ENCODE data around the gene ZNF443. TPM values are rescaled to one million over a fixed set of nuclear protein-coding genes. Genes with fewer than 3 reads are reported as not detected.
"Not testable (repeated sequence)": the region's sequence is repeated elsewhere in the genome, so short reads cannot be mapped to it uniquely, and the experiment has no call there.

The ZNF443 gene
- total RNA-seq, 1 donor: 2.5 TPM

DNA sequence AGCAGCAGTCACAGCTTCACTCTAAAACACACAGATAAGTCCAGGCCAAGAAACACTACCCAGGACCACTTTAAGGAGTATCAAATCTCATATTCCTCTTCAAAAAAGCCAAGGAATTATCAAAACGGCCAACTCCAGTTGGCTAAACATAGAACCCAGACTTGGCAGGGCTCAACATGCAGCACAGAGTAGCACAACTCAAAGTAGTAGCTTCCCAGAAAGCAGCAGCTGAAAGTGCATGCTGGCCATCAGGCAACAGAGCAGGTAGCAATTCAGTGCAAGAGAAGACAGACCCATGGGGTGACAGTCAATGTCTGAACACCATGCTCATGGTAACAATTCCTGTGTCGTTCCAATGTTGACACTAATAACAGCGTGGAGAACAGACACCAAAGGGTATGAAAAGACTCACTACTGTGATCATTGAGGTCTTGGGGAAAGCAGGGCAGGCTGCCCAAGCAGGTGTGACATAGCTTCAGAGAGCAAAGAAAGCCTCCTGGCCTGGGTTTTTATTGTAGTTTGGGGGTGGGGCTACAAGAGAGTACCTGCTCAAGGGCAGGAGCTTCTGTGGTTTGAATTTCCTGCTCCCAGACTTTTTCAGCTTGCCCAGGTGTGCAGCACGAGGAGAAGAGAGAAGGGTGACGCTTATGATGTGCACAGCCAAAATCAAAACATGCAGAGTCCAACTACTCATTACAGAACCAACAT, 37.6 kb upstream of the ZNF443 start:
- H3K79me2 ChIP-seq (ENCODE audit: insufficient read depth, low read length): peaks cover 20% of the 10 kb centered on the region
- no peaks in the 10 kb centered on the region for H3K36me3 ChIP-seq (ENCODE audit: insufficient read depth, low read length)

DNA sequence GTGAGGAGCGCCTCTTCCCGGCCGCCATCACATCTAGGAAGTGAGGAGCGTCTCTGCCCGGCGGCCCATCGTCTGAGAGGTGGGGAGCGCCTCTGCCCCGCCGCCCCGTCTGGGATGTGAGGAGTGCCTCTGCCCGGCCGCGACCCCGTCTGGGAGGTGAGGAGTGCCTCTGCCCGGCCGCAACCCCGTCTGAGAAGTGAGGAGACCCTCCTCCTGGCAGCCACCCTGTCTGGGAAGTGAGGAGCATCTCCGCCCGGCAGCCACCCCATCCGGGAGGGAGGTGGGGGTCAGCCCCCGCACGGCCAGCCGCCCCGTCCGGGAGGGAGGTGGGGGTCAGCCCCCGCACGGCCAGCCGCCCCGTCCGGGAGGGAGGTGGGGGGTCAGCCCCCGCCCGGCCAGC, 26.8 kb upstream of the ZNF443 start:
- H3K9me3 ChIP-seq (ENCODE audit: low read depth, low read length): peaks cover 26% of the 10 kb centered on the region
- not testable (repeated sequence) for H3K27me3 ChIP-seq (ENCODE audit: insufficient read depth, low read length)

More for the DNA sequence above, 37.6 kb upstream of the ZNF443 start:
- DNase-seq (ENCODE audit: insufficient read length, low spot score, missing footprints): no peak
- no peaks in the 10 kb centered on the region for H3K9me3 ChIP-seq (ENCODE audit: low read depth, low read length)
- H4K20me1 ChIP-seq (ENCODE audit: insufficient read depth, low read length): peaks cover 3% of the 10 kb centered on the region
- no peak overlapping the region for H3K4me3 ChIP-seq (ENCODE audit: insufficient read depth, low read length)
- TF ChIP-seq, protein P1, sequence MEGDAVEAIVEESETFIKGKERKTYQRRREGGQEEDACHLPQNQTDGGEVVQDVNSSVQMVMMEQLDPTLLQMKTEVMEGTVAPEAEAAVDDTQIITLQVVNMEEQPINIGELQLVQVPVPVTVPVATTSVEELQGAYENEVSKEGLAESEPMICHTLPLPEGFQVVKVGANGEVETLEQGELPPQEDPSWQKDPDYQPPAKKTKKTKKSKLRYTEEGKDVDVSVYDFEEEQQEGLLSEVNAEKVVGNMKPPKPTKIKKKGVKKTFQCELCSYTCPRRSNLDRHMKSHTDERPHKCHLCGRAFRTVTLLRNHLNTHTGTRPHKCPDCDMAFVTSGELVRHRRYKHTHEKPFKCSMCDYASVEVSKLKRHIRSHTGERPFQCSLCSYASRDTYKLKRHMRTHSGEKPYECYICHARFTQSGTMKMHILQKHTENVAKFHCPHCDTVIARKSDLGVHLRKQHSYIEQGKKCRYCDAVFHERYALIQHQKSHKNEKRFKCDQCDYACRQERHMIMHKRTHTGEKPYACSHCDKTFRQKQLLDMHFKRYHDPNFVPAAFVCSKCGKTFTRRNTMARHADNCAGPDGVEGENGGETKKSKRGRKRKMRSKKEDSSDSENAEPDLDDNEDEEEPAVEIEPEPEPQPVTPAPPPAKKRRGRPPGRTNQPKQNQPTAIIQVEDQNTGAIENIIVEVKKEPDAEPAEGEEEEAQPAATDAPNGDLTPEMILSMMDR (IDR thresholded peaks at IDR 0.05; ENCODE audit: extremely low read depth, low read depth, low read length): no peak
- H3K4me2 ChIP-seq (ENCODE audit: insufficient read depth, low read length): no peak overlapping the region
- peaks cover 3% of the 10 kb centered on the region for H3K4me1 ChIP-seq (ENCODE audit: insufficient read depth, low read length)
- H3K27ac ChIP-seq (ENCODE audit: low read depth, low read length): no peak overlapping the region
- no peak overlapping the region for H2AFZ ChIP-seq (ENCODE audit: low read length)
- no peaks in the 10 kb centered on the region for H3K27me3 ChIP-seq (ENCODE audit: insufficient read depth, low read length)

DNA sequence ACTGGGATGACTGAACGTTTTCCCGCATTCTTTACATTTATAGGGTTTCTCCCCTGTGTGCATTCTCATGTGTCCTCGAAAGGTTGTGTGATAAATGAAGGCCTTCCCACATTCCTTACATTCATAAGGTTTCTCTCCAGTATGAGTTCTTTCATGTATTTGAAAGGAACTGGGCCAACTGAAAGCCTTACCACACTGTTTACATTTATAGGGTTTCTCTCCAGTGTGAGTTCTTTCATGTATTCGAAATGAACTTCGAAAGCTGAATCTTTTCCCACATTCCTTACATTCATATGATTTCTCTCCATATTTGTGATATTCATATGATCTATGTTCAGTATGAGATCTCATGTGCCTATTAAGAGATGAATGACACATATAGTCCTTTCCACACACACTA, 24.4 kb upstream of the ZNF443 start:
- peaks cover 12% of the 10 kb centered on the region for H3K36me3 ChIP-seq (ENCODE audit: insufficient read depth, low read length)
- no peak overlapping the region for H3K27ac ChIP-seq (ENCODE audit: low read depth, low read length)
- H3K4me3 ChIP-seq (ENCODE audit: insufficient read depth, low read length): no peak overlapping the region
- peaks cover 30% of the 10 kb centered on the region for H3K9me3 ChIP-seq (ENCODE audit: low read depth, low read length)
- DNase-seq (ENCODE audit: insufficient read length, low spot score, missing footprints): no peak
- TF ChIP-seq, protein P1 (IDR thresholded peaks at IDR 0.05; ENCODE audit: extremely low read depth, low read depth, low read length): no peak
- no peaks in the 10 kb centered on the region for H3K27me3 ChIP-seq (ENCODE audit: insufficient read depth, low read length)
- H3K4me2 ChIP-seq (ENCODE audit: insufficient read depth, low read length): no peak overlapping the region
- no peaks in the 10 kb centered on the region for H3K79me2 ChIP-seq (ENCODE audit: insufficient read depth, low read length)
- H4K20me1 ChIP-seq (ENCODE audit: insufficient read depth, low read length): no peaks in the 10 kb centered on the region
- H3K4me1 ChIP-seq (ENCODE audit: insufficient read depth, low read length): no peaks in the 10 kb centered on the region
- no peak overlapping the region for H2AFZ ChIP-seq (ENCODE audit: low read length)

More for the DNA sequence above, 26.8 kb upstream of the ZNF443 start:
- not testable (repeated sequence) for DNase-seq (ENCODE audit: insufficient read length, low spot score, missing footprints); H3K4me2 ChIP-seq (ENCODE audit: insufficient read depth, low read length); H3K27ac ChIP-seq (ENCODE audit: low read depth, low read length); H2AFZ ChIP-seq (ENCODE audit: low read length); H3K79me2 ChIP-seq (ENCODE audit: insufficient read depth, low read length); H3K4me1 ChIP-seq (ENCODE audit: insufficient read depth, low read length); H3K4me3 ChIP-seq (ENCODE audit: insufficient read depth, low read length); H4K20me1 ChIP-seq (ENCODE audit: insufficient read depth, low read length)
- H3K36me3 ChIP-seq (ENCODE audit: insufficient read depth, low read length): peaks cover 12% of the 10 kb centered on the region

DNA sequence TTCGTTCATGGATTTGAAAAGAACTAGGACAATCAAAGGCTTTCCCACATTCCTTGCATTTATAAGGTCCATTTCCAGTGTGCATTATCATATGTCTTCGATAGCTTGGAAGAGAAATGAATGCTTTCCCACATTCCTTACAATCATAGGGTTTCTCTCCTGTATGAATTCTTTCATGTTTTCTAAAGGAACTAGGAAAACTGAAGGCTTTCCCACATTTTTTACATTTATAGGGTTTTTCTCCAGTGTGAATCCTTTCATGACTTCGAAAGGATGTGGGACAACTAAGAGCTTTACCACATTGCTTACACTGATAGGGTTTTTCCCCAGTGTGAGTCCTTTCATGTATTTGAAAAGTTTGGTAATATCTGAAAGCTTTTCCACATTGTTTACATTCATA, 23.9 kb upstream of the ZNF443 start:
- no peaks in the 10 kb centered on the region for H3K79me2 ChIP-seq (ENCODE audit: insufficient read depth, low read length)
- H3K27ac ChIP-seq (ENCODE audit: low read depth, low read length): no peak overlapping the region
- no peak overlapping the region for H3K4me2 ChIP-seq (ENCODE audit: insufficient read depth, low read length)
- H3K4me1 ChIP-seq (ENCODE audit: insufficient read depth, low read length): no peaks in the 10 kb centered on the region
- TF ChIP-seq, protein P1 (IDR thresholded peaks at IDR 0.05; ENCODE audit: extremely low read depth, low read depth, low read length): no peak
- H3K36me3 ChIP-seq (ENCODE audit: insufficient read depth, low read length): peaks cover 12% of the 10 kb centered on the region
- no peak overlapping the region for H2AFZ ChIP-seq (ENCODE audit: low read length)
- H3K9me3 ChIP-seq (ENCODE audit: low read depth, low read length): peaks cover 30% of the 10 kb centered on the region
- H3K4me3 ChIP-seq (ENCODE audit: insufficient read depth, low read length): no peak overlapping the region
- H4K20me1 ChIP-seq (ENCODE audit: insufficient read depth, low read length): no peaks in the 10 kb centered on the region
- no peak for DNase-seq (ENCODE audit: insufficient read length, low spot score, missing footprints)
- H3K27me3 ChIP-seq (ENCODE audit: insufficient read depth, low read length): no peaks in the 10 kb centered on the region

DNA sequence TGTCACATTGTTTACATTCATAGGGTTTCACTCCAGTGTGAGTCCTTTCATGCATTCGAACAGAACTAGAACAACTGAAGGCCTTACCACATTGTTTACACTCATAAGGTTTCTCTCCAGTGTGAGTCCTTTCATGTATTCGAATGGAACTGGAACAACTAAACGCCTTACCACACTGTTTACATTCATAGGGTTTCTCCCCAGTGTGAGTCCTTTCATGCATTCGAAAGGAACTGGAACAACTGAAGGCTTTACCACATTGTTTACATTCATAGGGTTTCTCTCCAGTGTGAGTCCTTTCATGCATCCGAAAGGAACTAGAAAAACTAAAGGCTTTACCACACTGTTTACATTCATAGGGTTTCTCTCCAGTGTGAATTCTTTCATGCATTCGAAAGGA, 23.3 kb upstream of the ZNF443 start:
- H3K79me2 ChIP-seq (ENCODE audit: insufficient read depth, low read length); H4K20me1 ChIP-seq (ENCODE audit: insufficient read depth, low read length); H3K4me3 ChIP-seq (ENCODE audit: insufficient read depth, low read length); H3K4me1 ChIP-seq (ENCODE audit: insufficient read depth, low read length); H3K27ac ChIP-seq (ENCODE audit: low read depth, low read length); DNase-seq (ENCODE audit: insufficient read length, low spot score, missing footprints); H3K27me3 ChIP-seq (ENCODE audit: insufficient read depth, low read length); H3K4me2 ChIP-seq (ENCODE audit: insufficient read depth, low read length); H2AFZ ChIP-seq (ENCODE audit: low read length): not testable (repeated sequence)
- H3K36me3 ChIP-seq (ENCODE audit: insufficient read depth, low read length): peaks cover 12% of the 10 kb centered on the region
- H3K9me3 ChIP-seq (ENCODE audit: low read depth, low read length): peaks cover 30% of the 10 kb centered on the region
